Activated naive CD8-positive, alpha-beta T cell treated with anti-CD3 and anti-CD28 coated beads, Interleukin-2, amount 10 ng/mL, durations not matched to agents 7 days and 5 days (primary cell): ENCODE results near the gene SEC24D. TPM values are rescaled to one million over a fixed set of nuclear protein-coding genes. Genes with fewer than 3 reads are reported as not detected.

ENCODE experiments used
- ATAC-seq: fragments of 150-1000 bp; cut with Tn5 transposase; one replicate; pipeline ENCODE4 v1.10.0; 2021; ENCODE audit warnings: low read depth, moderate library complexity
- POLR2A ChIA-PET: fragments of 350-600 bp; sonication (Branson Sonifier 250); formaldehyde crosslinking; loops from one replicate; lab custom pipeline; 2021; ENCODE audit warnings: antibody characterized with exemption; lab: Charles Lee
- DNase-seq: peaks from one replicate; pipeline ENCODE4 v3.0.0; 2021
- H3K27ac Mint-ChIP-seq: one replicate; pipeline ENCODE4 v1.8.0; 2022; ENCODE audit warnings: mild to moderate bottlenecking, mixed read lengths
- H3K27me3 Mint-ChIP-seq: one replicate; pipeline ENCODE4 v1.8.0; 2022; ENCODE audit warnings: mild to moderate bottlenecking, moderate library complexity, mixed read lengths
- H3K36me3 Mint-ChIP-seq: one replicate; pipeline ENCODE4 v1.8.0; 2021; ENCODE audit warnings: mild to moderate bottlenecking, mixed read lengths
- H3K4me1 Mint-ChIP-seq: one replicate; pipeline ENCODE4 v1.8.0; 2021; ENCODE audit warnings: mixed read lengths
- H3K4me3 Mint-ChIP-seq: one replicate; pipeline ENCODE4 v1.8.0; 2022; ENCODE audit warnings: mild to moderate bottlenecking, moderate library complexity, mixed read lengths
- H3K9me3 Mint-ChIP-seq: one replicate; pipeline ENCODE4 v1.8.0; 2021; ENCODE audit warnings: mixed read lengths
- total RNA-seq, 2 experiments: library from RNA; stranded (reverse); gene quantifications; one replicate each; pipeline ENCODE4 v1.2.3, GENCODE V29; 2021

Gene SEC24D
- total RNA-seq, 2 experiments from 2014 or later, result 26.2 to 28.4 TPM

DNA sequence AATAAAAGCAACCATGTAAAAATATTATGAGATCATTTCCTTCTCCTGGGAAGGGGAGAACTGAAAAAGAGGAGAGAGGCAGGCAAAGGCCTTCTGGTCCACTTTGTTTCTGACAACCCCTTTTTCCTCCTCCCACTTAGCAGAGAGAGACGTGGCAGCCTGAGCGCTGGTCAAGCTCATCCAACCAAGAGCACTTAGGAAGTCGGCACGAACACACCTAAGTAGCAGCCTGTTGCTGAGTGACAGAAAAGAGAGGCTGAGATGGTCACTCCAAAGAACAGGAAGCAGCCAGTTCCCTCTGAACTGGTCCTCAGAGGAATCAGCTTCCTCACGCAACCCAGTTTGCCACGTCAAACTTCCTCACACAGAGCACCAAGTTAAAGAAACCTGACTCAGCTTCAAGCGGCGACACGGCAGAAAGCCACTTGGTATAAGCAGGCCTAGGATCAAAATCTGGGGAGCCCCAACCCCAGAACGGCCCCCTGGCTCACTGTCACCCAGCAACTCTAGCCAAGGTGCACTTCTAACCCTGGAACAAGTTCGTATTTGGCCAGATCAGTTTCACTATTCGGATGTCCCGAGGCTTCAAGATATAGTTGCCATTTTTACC is 861 bp downstream of the SEC24D start:
- Mint-ChIP-seq H3K36me3 (peaks cover 11% of the 10 kb centered on the region), H3K4me1 (peaks cover 24% of the 10 kb centered on the region), H3K4me3 (peak overlapping the region; percentile 100), H3K27ac (peak overlapping the region; percentile 70), H3K27me3 (peaks cover 5% of the 10 kb centered on the region), H3K9me3 (no peaks in the 10 kb centered on the region)
- ATAC-seq, result peak; percentile 34
- peak; percentile 47 for DNase-seq
- POLR2A ChIA-PET, result interaction anchor here (0.8 to 3.5 kb wide), 3 partner anchors 15 to 150 kb away, joined by 3 to 13 read pairs (median 6); partner anchors contain the start of gene METTL14

DNA sequence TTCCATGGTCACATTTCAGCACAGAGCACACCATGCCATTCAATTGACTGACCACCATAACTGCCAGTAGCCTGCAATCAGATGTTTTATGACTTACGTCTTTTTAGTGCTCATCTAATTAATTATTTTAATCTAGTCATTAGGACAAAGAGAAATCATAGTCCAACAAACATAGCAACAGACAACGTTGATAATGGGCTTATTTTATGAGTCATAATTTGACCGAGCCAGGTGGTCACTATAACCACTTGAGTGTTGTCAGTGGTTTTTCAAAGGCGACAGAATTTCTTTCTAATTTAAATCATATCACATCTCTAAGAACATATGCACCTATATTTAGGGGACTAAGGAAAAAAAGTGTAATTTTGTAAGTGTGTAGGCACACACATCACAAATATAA is 1.9 kb downstream of the SEC24D start:
- H3K36me3 Mint-ChIP-seq, result peaks cover 16% of the 10 kb centered on the region
- H3K4me3 Mint-ChIP-seq, result no peak overlapping the region
- DNase-seq, result no peak
- peaks cover 24% of the 10 kb centered on the region for H3K4me1 Mint-ChIP-seq
- no peaks in the 10 kb centered on the region for H3K27me3 Mint-ChIP-seq
- POLR2A ChIA-PET, result no interaction called here
- no peak for ATAC-seq
- H3K27ac Mint-ChIP-seq, result no peak overlapping the region
- H3K9me3 Mint-ChIP-seq, result no peaks in the 10 kb centered on the region

DNA sequence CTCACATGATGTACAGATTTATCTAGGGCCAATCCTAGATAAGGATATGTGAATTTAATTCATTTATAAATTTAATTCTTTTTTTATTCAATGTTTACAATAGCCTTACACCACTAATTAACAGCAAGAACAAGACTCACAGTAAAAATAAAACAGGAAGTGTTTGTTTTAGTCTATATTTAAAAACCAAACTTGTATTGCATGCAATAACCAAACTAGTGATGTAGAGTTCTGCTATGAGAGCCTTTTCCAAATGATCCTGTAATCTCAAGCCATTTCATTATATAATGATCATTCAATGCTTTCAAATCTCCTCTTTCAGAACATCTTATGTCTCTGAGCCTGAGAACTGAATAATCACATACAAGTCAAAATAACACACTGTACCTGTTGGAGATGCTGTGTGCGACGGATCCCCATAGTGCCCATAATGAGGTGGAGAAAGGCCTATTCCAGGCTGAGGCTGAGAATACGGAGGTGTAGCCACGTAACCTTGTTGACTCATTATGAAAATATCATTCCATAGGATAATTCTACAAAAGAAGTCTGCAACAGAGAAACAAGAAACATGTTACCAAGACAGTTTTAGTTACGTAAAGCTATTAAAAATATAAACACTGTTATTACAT is 2.6 kb downstream of the SEC24D start:
- peaks cover 21% of the 10 kb centered on the region for H3K36me3 Mint-ChIP-seq
- DNase-seq (no peak), ATAC-seq (no peak)
- H3K4me1 Mint-ChIP-seq, result peaks cover 28% of the 10 kb centered on the region
- H3K4me3 Mint-ChIP-seq, result no peak overlapping the region
- POLR2A ChIA-PET, result no interaction called here
- H3K27me3 Mint-ChIP-seq, result no peaks in the 10 kb centered on the region
- H3K9me3 Mint-ChIP-seq, result no peaks in the 10 kb centered on the region
- H3K27ac Mint-ChIP-seq, result no peak overlapping the region

DNA sequence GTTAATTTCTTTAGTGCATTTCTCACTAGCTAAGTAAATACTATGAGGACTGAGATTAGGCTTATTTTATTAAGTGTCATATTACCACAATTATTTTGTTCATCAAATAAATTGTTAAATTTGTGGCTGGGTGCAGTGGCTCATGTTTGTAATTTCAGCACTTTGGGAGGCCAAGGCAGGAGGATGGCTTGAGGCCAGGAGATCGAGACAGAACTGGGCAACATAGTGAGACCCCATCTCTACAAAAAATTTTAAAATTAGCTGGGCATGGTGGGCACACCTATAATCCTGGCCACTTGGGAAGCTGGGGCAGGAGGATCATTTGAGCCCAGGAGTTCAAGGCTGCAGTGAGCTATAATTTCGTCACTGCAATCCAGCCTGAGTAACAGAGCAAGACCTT is 6.8 kb downstream of the SEC24D start:
- Mint-ChIP-seq H3K4me3 (no peak overlapping the region), H3K27ac (no peak overlapping the region), H3K9me3 (no peaks in the 10 kb centered on the region), H3K4me1 (peaks cover 22% of the 10 kb centered on the region), H3K27me3 (no peaks in the 10 kb centered on the region), H3K36me3 (peaks cover 33% of the 10 kb centered on the region)
- POLR2A ChIA-PET, result no interaction called here
- DNase-seq (no peak), ATAC-seq (no peak)

DNA sequence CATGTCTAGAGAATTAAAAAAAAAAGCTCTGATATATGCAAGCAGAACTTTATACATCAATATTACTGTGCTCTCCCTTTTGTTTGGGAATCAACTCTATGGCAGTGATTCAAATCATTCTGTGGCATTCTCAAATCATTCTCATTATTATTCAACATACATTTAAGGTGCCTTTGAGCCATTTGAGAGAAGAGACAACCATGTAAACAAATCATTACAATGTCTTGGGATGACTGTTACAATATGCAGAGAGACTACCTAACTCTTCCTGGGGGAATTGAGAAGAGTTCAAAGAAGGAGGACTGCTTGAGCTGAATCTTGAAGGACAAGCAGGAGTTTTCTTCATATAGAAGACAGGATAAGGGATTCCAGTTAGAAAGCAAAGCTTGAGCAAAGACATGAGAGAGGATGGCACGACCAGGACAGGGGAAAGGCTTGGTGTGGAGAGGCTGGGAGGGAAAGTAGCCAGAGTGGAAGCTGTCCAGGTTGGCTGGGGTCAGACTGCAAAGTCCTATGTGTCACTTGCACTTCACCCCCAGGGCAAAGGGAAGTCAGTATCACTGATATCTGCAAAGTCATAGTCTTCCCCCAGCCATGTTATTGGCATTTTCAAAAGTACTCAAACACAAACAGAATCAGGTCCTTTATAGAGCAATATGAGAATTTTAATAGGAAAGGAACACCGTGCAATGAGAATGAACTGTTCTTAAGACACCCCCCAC is 9.0 kb downstream of the SEC24D start:
- POLR2A ChIA-PET, result no interaction called here
- peaks cover 16% of the 10 kb centered on the region for H3K4me1 Mint-ChIP-seq
- H3K4me3 Mint-ChIP-seq, result peak overlapping the region; percentile 23
- no peak for ATAC-seq
- H3K27ac Mint-ChIP-seq, result no peak overlapping the region
- H3K9me3 Mint-ChIP-seq, result no peaks in the 10 kb centered on the region
- H3K27me3 Mint-ChIP-seq, result no peaks in the 10 kb centered on the region
- DNase-seq, result no peak
- H3K36me3 Mint-ChIP-seq, result peaks cover 37% of the 10 kb centered on the region

DNA sequence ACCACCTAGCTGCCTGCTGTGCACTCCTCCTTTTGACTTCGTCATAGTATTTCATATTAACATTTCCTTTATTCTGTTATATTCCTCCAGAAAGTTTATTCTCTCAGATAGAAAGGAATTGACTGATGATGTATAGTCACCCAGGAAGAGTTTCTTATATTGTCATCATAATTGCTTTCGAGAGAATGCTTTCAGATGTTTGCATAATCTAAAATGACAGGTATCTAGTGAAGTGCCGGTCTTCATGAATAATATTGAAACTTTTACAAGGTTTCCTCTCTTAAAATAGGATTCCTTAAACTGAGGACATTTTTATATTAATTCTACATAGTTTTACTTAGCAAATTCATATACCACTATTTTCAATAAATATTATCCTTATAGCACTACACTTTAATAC is 10.1 kb downstream of the SEC24D start:
- Mint-ChIP-seq H3K4me1 (peaks cover 14% of the 10 kb centered on the region), H3K4me3 (no peak overlapping the region), H3K9me3 (no peaks in the 10 kb centered on the region), H3K27me3 (no peaks in the 10 kb centered on the region), H3K27ac (peak overlapping the region; percentile 10), H3K36me3 (peaks cover 34% of the 10 kb centered on the region)
- DNase-seq, result no peak
- POLR2A ChIA-PET, result no interaction called here
- no peak for ATAC-seq

DNA sequence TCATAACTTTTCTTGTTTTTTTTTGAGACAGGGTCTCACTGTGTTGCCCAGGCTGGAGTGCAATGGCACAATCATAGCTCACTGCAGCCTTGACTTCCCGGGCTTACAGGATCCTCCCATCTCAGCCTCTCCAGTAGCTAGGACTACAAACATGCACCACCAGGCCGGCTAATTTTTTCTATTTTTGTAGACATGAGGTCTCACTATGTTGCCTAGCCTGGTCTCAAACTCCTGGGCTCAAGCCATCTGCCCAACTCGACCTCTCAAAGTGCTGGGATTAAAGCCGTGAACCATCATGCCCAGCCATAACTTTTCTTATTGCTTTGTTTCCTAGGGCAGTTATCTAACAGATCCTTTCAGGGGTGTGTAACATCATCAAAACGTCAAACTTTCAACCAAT is 11.8 kb downstream of the SEC24D start:
- no peak for ATAC-seq
- peaks cover 27% of the 10 kb centered on the region for H3K36me3 Mint-ChIP-seq
- H3K4me3 Mint-ChIP-seq, result no peak overlapping the region

DNA sequence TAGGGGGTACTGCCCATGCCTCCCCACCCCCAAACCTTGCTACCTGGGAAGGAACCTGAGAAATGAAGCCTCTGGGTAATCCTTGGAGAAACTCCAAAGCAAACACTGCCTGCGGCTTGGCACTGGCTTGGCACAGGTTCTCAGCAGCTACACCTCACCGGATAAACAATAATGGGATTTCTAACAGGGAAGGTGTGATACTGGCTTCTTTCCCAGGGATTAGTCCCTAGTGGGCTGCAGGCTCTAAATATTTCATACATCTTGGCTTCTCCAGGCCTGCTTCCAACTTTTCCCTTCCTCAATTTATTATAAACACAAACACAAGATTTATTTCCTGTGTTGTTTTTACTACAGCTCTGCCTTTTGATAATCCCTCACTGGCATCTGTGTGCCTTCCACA is 12.5 kb downstream of the SEC24D start:
- H3K4me3 Mint-ChIP-seq, result no peak overlapping the region
- H3K9me3 Mint-ChIP-seq, result no peaks in the 10 kb centered on the region
- ATAC-seq (no peak), DNase-seq (no peak)
- peaks cover 8% of the 10 kb centered on the region for H3K4me1 Mint-ChIP-seq
- H3K27me3 Mint-ChIP-seq, result no peaks in the 10 kb centered on the region
- POLR2A ChIA-PET, result no interaction called here
- no peak overlapping the region for H3K27ac Mint-ChIP-seq
- H3K36me3 Mint-ChIP-seq, result peaks cover 21% of the 10 kb centered on the region

More for the DNA sequence above, 11.8 kb downstream of the SEC24D start:
- no peaks in the 10 kb centered on the region for H3K27me3 Mint-ChIP-seq
- DNase-seq, result no peak
- no peak overlapping the region for H3K27ac Mint-ChIP-seq
- POLR2A ChIA-PET, result no interaction called here
- no peaks in the 10 kb centered on the region for H3K9me3 Mint-ChIP-seq
- peaks cover 12% of the 10 kb centered on the region for H3K4me1 Mint-ChIP-seq

DNA sequence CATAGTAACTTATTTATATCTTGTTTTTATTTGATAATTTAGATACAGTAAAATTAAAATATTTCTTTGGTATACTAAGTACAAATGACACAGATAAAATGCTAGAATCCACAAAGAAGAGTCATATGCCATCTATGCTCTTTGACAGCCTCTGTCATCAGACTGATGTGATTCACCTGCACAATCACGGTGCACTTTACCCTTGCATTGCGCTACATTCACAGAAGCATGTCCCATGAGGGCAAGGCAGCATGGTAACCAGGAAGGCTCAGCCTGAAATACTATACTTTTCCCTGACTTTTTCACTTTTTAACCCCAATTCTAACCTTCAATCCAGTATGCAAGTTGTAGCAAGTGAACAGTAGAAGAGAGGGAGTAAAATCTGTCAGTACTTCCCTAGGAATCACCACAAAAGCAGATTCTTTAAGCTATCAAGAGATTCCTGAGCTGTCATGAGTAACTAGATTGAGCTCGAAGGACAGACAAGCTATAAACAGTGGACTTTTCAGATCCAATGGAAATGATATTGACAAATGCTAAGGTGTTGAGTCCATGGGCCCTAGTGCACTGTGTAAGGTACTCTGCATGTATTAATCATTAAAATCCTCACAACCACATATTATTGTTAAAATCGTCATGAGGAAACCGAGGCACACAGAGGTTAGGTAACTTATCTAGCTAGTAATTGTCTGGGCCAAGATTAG is 14.2 kb downstream of the SEC24D start:
- peaks cover 2% of the 10 kb centered on the region for H3K4me1 Mint-ChIP-seq
- ATAC-seq (no peak), DNase-seq (no peak)
- H3K9me3 Mint-ChIP-seq, result no peaks in the 10 kb centered on the region
- no peaks in the 10 kb centered on the region for H3K27me3 Mint-ChIP-seq
- H3K36me3 Mint-ChIP-seq, result peaks cover 15% of the 10 kb centered on the region
- POLR2A ChIA-PET, result no interaction called here
- no peak overlapping the region for H3K27ac Mint-ChIP-seq
- H3K4me3 Mint-ChIP-seq, result no peak overlapping the region

DNA sequence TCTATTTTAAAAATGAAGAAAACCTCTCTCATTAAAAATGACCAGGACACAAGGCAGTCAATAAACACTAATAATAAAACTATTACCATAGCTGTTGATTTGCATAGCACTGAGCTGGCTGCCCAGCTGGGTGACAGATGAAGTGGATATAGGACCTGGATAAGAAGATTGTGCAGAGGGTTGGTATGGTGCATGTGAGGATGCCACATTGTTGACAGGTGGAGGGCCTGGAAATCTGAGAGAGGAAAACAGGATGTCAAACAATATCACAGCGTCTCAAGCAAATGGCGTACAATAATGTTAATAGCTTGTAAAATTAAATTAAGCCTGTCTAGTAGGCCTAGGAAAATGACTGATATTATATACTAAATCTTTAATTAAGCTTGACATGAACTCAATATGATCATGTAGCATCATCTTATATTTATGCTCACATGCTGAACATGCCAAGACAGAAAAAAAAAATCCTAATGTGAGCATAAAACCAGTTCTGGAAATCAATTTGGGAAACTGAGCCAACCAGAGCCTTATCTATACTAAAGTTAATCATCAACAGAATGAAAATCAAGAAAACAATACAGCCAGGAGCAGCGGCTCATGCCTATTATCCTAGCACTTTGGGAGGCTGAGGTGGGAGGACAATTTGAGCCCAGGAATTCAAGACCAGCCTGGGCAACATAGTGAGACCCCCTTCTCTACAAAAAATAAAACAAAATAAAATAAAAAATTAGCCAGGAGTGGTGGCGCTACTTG is 18.6 kb downstream of the SEC24D start:
- no peaks in the 10 kb centered on the region for H3K4me1 Mint-ChIP-seq
- H3K27me3 Mint-ChIP-seq, result no peaks in the 10 kb centered on the region
- H3K4me3 Mint-ChIP-seq, result no peak overlapping the region
- H3K9me3 Mint-ChIP-seq, result no peaks in the 10 kb centered on the region
- H3K36me3 Mint-ChIP-seq, result peaks cover 28% of the 10 kb centered on the region
- POLR2A ChIA-PET, result no interaction called here
- DNase-seq, result no peak
- ATAC-seq, result no peak
- H3K27ac Mint-ChIP-seq, result no peak overlapping the region

DNA sequence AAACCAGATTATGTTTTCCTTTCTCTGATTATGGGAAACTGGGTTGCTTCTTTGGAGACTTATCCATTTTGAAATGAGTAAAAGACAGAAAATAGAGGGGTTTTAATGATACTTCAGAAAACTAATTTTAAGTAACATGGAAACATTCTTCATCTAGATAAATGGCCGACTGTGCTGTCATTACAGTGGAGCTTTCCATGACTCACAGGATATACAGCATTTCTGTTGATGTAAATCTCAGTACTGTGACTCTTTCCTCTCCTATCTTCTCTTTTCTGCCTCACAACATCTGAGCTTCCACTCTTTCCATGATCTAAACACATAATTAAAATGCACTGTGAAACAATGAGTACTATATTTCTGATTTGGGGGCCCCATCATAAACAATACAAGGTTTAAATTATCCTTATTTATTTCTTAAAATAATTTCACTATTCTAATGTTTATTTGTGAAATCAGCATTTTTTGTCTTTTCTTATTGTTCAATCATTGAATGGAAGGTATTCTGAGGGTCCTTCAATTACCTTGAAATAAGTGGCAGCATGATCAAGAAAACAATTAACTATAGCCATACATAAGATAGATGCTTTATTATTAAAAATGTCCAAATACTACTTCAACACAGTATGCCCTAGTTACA is 19.3 kb downstream of the SEC24D start:
- Mint-ChIP-seq H3K4me1 (no peaks in the 10 kb centered on the region), H3K36me3 (peaks cover 31% of the 10 kb centered on the region), H3K27ac (no peak overlapping the region), H3K4me3 (no peak overlapping the region), H3K9me3 (no peaks in the 10 kb centered on the region), H3K27me3 (no peaks in the 10 kb centered on the region)
- POLR2A ChIA-PET, result no interaction called here
- DNase-seq (no peak), ATAC-seq (no peak)

DNA sequence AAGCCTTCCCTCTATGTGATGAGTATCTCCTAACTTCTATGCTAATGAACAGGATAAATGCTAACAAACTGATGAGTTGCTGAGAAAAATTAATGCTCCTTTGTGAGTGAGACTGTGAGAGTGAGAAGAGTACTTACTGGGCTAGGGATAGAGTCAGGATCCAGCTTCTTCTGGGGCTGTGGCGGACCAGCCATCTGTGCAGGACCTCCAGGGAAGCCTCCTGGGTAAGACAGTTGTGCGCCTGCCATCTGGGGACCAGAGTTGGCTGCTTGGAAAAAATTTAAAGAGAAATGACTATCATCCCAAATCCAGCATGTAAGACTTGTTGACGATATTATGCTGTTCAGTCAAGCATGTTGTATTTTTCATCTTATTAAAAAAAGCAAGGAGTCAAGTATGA is 21.0 kb downstream of the SEC24D start:
- peaks cover 2% of the 10 kb centered on the region for H3K4me1 Mint-ChIP-seq
- no peak for DNase-seq
- no peak overlapping the region for H3K27ac Mint-ChIP-seq
- H3K4me3 Mint-ChIP-seq, result no peak overlapping the region
- peaks cover 42% of the 10 kb centered on the region for H3K36me3 Mint-ChIP-seq
- ATAC-seq, result no peak
- no peaks in the 10 kb centered on the region for H3K9me3 Mint-ChIP-seq
- POLR2A ChIA-PET, result no interaction called here
- H3K27me3 Mint-ChIP-seq, result no peaks in the 10 kb centered on the region
